OCI-LY3 (cell line): ENCODE measurements around the gene GMNC.

ENCODE experiments used
- EZH2phosphoT487 ChIP-seq: fragments of 200-600 bp; shearing (Covaris generic); IDR thresholded peaks from 2 replicates; pipeline ENCODE4 v1.6.1; 2018; ENCODE audit warnings: antibody characterized with exemption, mixed run types, low read depth
- TF ChIP-seq, protein P1 (sequence below): fragments of 200-600, 300-600 bp; sonication (generic); IDR thresholded peaks from 2 replicates; pipeline ENCODE4 v1.5.1; 2014; ENCODE audit warnings: antibody characterized with exemption, low read length, low read depth

DNA sequence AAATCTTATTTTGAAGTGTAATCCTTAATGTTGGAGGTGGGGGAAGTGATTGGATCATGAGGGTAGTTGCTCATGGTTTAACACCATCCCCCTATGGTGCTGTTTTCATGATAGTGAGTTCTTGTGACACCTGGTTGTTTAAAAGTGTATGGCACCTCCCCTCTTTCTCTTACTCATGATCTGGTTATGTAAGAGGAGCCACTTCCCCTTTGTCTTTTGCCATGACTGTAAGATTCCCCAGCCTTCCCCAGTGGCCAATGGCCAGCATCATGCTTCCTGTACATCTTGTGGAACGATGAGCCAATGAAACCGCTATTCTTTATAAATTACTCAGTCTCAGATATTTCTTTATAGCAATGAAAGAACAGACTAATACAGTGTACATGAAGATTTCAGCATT is 39.8 kb upstream of the GMNC start:
- TF ChIP-seq, protein P1, sequence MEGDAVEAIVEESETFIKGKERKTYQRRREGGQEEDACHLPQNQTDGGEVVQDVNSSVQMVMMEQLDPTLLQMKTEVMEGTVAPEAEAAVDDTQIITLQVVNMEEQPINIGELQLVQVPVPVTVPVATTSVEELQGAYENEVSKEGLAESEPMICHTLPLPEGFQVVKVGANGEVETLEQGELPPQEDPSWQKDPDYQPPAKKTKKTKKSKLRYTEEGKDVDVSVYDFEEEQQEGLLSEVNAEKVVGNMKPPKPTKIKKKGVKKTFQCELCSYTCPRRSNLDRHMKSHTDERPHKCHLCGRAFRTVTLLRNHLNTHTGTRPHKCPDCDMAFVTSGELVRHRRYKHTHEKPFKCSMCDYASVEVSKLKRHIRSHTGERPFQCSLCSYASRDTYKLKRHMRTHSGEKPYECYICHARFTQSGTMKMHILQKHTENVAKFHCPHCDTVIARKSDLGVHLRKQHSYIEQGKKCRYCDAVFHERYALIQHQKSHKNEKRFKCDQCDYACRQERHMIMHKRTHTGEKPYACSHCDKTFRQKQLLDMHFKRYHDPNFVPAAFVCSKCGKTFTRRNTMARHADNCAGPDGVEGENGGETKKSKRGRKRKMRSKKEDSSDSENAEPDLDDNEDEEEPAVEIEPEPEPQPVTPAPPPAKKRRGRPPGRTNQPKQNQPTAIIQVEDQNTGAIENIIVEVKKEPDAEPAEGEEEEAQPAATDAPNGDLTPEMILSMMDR = no peak
- TF ChIP-seq EZH2phosphoT487 = no peak
